ENCODE data around the gene ZNF304. TPM values are rescaled to one million over a fixed set of nuclear protein-coding genes. Genes with fewer than 3 reads are reported as not detected.

The ZNF304 gene
- total and polyA plus RNA-seq, 2 of the 13 experiments (the other 11 are each of a cell fraction or from before 2014, with no cell fraction given), result 3.4 to 8.0 TPM

DNA sequence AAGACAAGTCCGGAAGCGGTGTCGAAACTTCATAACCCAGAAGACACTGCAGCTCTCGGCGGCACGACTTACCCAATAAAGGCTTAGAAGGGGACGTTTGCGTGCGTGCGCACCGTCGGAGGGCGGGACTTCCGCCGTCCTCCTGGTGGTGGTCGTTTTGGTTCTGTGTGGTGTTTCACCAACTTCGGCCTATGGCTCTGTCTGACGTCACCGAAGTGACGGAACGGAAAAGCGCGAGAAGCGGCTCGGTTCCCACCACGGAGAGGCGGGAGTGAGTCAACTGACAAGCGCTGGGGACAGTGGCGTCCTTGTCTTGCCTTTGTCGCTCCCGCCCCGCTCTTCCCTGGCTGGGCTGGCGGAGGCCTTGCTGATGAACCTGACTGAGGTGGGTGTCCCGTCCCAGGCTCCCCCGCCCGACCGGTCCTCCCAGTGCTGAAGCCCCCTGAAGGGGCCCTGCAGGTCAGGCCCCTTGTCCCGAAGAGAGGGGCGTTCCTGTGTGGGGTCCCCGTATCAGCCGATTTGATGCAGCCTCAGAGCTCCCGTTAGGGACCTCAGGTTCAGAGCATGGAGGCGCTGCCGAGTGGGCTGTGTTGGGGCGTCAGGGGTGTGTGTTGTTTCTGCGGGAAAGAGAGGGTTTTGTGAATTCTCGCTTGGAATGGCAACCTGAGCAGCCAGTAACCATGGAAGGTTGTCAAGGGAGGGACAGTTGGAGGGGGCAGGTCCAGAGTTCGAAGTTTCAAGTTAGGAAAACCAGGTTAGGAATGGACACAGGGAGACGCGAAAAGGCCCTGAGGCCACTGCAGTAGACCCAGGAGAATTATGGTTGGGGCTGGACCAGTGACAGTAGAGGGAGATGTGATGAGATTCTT, 38.9 kb downstream of the ZNF304 start, which contains the start of gene ZNF548 (continued):
- TF ChIP-seq ZNF557 (CRISPR knock-in tag; IDR thresholded peaks at IDR 0.05), result no peak
- TF ChIP-seq TRIM24 (CRISPR knock-in tag; IDR thresholded peaks at IDR 0.05), result no peak
- TF ChIP-seq ZNF660 (CRISPR knock-in tag; IDR thresholded peaks at IDR 0.05; ENCODE audit: borderline replicate concordance, low read depth), result no peak
- TF ChIP-seq GLI4 (CRISPR knock-in tag; IDR thresholded peaks at IDR 0.05; ENCODE audit: borderline replicate concordance), result no peak
- TF ChIP-seq TAF1 (CRISPR knock-in tag; IDR thresholded peaks at IDR 0.05), result peak; percentile 68; the same call in 1 of the 2 replicates
- no peak for TF ChIP-seq ZNF12 (CRISPR knock-in tag; IDR thresholded peaks at IDR 0.05)
- TF ChIP-seq HNRNPK (IDR thresholded peaks at IDR 0.05; ENCODE audit: low read depth, low read length, poor library complexity, severe bottlenecking), result no peak
- TF ChIP-seq ZNF484 (CRISPR knock-in tag; IDR thresholded peaks at IDR 0.05; ENCODE audit: borderline replicate concordance, low read depth), result no peak
- TF ChIP-seq MBNL3 (CRISPR knock-in tag; conservative IDR thresholded peaks at IDR 0.05), result no peak
- no peak for TF ChIP-seq ZBTB8A (CRISPR knock-in tag; IDR thresholded peaks at IDR 0.05; ENCODE audit: borderline replicate concordance, low read depth)
- no peak for TF ChIP-seq EZH2 (conservative IDR thresholded peaks at IDR 0.05; ENCODE audit: low read depth, low read length)
- peak; percentile 39; the same call in 1 of the 2 replicates for TF ChIP-seq ZNF556 (CRISPR knock-in tag; IDR thresholded peaks at IDR 0.05; ENCODE audit: borderline replicate concordance)
- TF ChIP-seq NAIF1 (CRISPR knock-in tag; IDR thresholded peaks at IDR 0.05; ENCODE audit: borderline replicate concordance), result no peak
- TF ChIP-seq, protein P1, sequence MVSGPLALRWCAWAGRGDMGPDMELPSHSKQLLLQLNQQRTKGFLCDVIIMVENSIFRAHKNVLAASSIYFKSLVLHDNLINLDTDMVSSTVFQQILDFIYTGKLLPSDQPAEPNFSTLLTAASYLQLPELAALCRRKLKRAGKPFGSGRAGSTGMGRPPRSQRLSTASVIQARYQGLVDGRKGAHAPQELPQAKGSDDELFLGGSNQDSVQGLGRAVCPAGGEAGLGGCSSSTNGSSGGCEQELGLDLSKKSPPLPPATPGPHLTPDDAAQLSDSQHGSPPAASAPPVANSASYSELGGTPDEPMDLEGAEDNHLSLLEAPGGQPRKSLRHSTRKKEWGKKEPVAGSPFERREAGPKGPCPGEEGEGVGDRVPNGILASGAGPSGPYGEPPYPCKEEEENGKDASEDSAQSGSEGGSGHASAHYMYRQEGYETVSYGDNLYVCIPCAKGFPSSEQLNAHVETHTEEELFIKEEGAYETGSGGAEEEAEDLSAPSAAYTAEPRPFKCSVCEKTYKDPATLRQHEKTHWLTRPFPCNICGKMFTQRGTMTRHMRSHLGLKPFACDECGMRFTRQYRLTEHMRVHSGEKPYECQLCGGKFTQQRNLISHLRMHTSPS (CRISPR knock-in tag; IDR thresholded peaks at IDR 0.05; ENCODE audit: low read depth), result peak; percentile 28; the same call in 1 of the 2 replicates
- no peak for TF ChIP-seq REL (CRISPR knock-in tag; conservative IDR thresholded peaks at IDR 0.05)
- TF ChIP-seq ZNF891 (CRISPR knock-in tag; IDR thresholded peaks at IDR 0.05), result peak; percentile 90
- TF ChIP-seq PRDM15 (CRISPR knock-in tag; IDR thresholded peaks at IDR 0.05), result peak; percentile 87
- 0 out of 2 replicates have a peak, but pooled peaks have one; percentile 45 for TF ChIP-seq ZNF782 (CRISPR knock-in tag; IDR thresholded peaks at IDR 0.05; ENCODE audit: borderline replicate concordance)
- peak; percentile 46; the same call in 1 of the 2 replicates for TF ChIP-seq NCOR1 (IDR thresholded peaks at IDR 0.05; ENCODE audit: borderline replicate concordance, low read length)
- TF ChIP-seq, protein P2, sequence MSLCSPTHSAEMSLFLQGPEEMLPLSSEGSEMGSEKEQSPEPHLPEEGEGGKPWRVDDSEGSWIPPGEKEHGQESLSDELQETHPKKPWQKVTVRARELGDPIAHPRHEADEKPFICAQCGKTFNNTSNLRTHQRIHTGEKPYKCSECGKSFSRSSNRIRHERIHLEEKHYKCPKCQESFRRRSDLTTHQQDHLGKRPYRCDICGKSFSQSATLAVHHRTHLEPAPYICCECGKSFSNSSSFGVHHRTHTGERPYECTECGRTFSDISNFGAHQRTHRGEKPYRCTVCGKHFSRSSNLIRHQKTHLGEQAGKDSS (CRISPR knock-in tag; IDR thresholded peaks at IDR 0.05; ENCODE audit: borderline replicate concordance, low read depth), result no peak; the same call in 1 of the 2 replicates
- TF ChIP-seq JUNB (CRISPR knock-in tag; IDR thresholded peaks at IDR 0.05; ENCODE audit: borderline replicate concordance), result no peak; the same call in 1 of the 2 replicates
- no peak; the same call in 1 of the 2 replicates for TF ChIP-seq NFKBIZ (CRISPR knock-in tag; IDR thresholded peaks at IDR 0.05)
- TF ChIP-seq TBX2 (CRISPR knock-in tag; IDR thresholded peaks at IDR 0.05; ENCODE audit: borderline replicate concordance), result no peak

Measured in HepG2 (cell line).